Progenitor cell of endocrine pancreas (in vitro differentiated cells): ENCODE measurements around the gene MRPL27. TPM values are rescaled to one million over a fixed set of nuclear protein-coding genes. Genes with fewer than 3 reads are reported as not detected.
"Not testable (repeated sequence)": the region's sequence is repeated elsewhere in the genome, so short reads cannot be mapped to it uniquely, and the experiment has no call there.

Source experiments
- DNase-seq: peaks from one replicate; pipeline ENCODE4 v3.0.0; 2021; ENCODE audit warnings: low spot score; ENCODE audit not compliant: unreplicated experiment
- H3K27ac Mint-ChIP-seq: 2 replicates; pipeline ENCODE4 v1.8.0; 2021; ENCODE audit warnings: mild to moderate bottlenecking, moderate library complexity, mixed read lengths
- H3K27me3 Mint-ChIP-seq: 2 replicates; pipeline ENCODE4 v1.8.0; 2021; ENCODE audit warnings: mixed read lengths
- H3K36me3 Mint-ChIP-seq: 2 replicates; pipeline ENCODE4 v1.8.0; 2022; ENCODE audit warnings: mixed read lengths; ENCODE audit not compliant: insufficient read depth
- H3K4me1 Mint-ChIP-seq: 2 replicates; pipeline ENCODE4 v1.8.0; 2021; ENCODE audit warnings: low read depth, mixed read lengths
- H3K4me3 Mint-ChIP-seq: 2 replicates; pipeline ENCODE4 v1.8.0; 2021; ENCODE audit warnings: low read depth, mild to moderate bottlenecking, moderate library complexity, mixed read lengths
- H3K9me3 Mint-ChIP-seq: 2 replicates; pipeline ENCODE4 v1.8.0; 2021; ENCODE audit warnings: low read depth, mixed read lengths
- total RNA-seq: library from RNA; stranded (reverse); gene quantifications from 2 replicates; pipeline ENCODE4 v1.2.1, GENCODE V29; 2021
- TF ChIP-seq, protein P1 (sequence below): fragments of 200-600 bp; sonication (generic); IDR thresholded peaks from one replicate; pipeline ENCODE4 v1.5.0; 2021; ENCODE audit warnings: antibody characterized with exemption, mild to moderate bottlenecking; ENCODE audit not compliant: unreplicated experiment

Gene MRPL27
- total RNA-seq, 1 donor from 2014 or later, result 59.6 TPM

DNA sequence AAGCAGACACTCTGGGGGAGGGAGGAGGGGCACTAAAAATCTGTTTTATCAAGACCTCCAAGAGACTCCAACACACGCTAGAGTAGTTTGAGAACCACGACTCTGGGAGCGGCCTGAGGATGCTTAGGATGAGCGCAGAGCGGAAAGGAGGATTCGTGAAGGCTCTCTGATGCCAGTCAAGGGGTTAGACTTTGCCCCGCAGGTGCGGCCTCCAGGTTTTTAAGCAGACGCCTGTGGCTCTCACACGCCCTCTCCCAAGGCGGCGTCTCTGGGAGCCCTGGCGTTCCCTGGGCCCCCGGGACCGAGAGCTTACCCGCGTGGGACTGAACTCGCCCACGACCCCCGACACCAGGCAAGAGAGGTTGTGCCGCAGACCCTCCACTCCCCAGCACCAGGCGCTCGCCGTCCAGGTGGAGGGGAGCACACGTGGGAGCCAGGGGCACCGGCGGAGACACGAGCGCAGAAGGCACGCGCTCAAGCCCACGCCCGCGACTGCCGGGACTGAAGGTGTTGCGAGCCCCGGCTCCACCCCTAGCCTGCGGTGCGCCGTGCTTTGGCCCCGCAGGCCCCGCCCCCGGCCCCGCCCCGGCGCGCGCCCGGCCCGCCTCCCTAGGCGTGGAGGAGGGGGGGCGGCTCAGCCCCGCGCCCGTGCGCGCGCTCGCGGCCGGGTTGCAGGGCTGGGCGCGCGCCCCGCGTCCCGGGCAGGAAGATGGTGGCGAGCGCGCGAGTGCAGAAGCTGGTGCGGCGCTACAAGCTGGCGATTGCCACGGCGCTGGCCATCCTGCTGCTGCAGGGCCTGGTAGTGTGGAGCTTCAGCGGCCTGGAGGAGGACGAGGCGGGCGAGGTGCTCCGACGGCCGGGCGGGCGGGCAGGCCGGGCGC, 27.3 kb downstream of the MRPL27 start, which contains the start of gene XYLT2:
TSS of gene XYLT2 (plus strand) at position 695 of the 881 bp plus-strand sequence. CDS start at position 710, 15 bp downstream.
- H3K9me3 Mint-ChIP-seq, result no peaks in the 10 kb centered on the region
- peaks cover 14% of the 10 kb centered on the region for H3K27me3 Mint-ChIP-seq
- peak within 1 kb of the TSS; percentile 93 for H3K27ac Mint-ChIP-seq
- peak; percentile 79 for DNase-seq
- H3K36me3 Mint-ChIP-seq, result no peaks in the 10 kb centered on the region
- TF ChIP-seq, protein P1, sequence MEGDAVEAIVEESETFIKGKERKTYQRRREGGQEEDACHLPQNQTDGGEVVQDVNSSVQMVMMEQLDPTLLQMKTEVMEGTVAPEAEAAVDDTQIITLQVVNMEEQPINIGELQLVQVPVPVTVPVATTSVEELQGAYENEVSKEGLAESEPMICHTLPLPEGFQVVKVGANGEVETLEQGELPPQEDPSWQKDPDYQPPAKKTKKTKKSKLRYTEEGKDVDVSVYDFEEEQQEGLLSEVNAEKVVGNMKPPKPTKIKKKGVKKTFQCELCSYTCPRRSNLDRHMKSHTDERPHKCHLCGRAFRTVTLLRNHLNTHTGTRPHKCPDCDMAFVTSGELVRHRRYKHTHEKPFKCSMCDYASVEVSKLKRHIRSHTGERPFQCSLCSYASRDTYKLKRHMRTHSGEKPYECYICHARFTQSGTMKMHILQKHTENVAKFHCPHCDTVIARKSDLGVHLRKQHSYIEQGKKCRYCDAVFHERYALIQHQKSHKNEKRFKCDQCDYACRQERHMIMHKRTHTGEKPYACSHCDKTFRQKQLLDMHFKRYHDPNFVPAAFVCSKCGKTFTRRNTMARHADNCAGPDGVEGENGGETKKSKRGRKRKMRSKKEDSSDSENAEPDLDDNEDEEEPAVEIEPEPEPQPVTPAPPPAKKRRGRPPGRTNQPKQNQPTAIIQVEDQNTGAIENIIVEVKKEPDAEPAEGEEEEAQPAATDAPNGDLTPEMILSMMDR, result no peak
- peak within 1 kb of the TSS; percentile 90 for H3K4me3 Mint-ChIP-seq
- H3K4me1 Mint-ChIP-seq, result peaks cover 10% of the 10 kb centered on the region

DNA sequence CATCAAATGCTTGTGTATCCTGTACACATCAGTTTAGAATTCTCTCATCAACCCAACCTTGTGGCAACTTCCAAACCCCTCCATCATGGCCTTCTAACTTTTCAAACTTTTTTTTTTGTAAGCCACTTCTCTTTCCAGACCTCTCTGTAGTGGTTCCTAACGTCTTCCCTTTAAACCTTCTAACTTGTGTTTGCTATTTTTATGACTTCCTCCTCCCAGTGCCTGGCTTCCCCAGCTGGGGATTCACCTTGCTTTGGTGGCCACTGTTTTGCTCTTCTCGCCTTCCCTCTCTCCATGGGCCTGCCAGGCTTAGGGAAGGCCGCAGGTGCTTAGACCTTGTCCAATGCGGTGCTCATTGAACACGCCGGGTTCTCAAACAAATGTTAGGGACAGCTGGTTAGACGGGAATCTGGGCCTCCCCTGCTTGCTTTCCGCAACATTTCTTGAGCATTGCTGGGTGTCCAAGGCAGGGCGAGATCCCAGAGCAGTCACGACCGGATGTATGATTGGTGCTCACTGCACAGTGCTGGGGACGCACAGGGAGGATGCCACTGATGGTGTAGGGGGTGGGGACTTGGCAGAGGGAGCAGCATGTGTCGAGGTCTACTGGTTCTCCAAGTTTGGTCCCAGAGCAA, 28.1 kb downstream of the MRPL27 start:
- no peaks in the 10 kb centered on the region for H3K9me3 Mint-ChIP-seq
- no peak for DNase-seq
- H3K27ac Mint-ChIP-seq, result no peak overlapping the region

DNA sequence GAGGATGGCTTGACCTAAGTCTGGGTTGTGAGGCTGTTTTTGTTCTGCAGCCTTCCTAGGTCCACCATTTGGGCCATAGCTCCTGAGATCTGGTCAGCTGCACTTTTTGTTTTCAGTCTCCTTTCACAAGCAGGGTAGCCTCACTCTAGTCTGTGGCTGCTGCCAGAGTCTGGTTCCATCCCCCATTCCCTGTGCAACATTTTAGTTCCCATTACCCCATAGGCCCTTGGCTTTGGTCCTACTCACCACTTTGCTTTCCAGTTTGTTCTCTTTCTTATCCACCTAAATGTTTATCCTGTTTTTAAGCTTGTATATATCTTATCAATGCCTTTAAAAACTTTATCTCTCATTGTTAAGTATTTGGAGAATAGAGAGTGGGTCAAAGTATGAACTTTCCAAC, 33.6 kb downstream of the MRPL27 start:
- Mint-ChIP-seq H3K36me3 (peaks cover 1% of the 10 kb centered on the region), H3K27me3 (peaks cover 5% of the 10 kb centered on the region), H3K4me1 (no peaks in the 10 kb centered on the region), H3K4me3 (no peak overlapping the region), H3K9me3 (peaks cover 11% of the 10 kb centered on the region), H3K27ac (no peak overlapping the region)
- DNase-seq, result no peak
- TF ChIP-seq, protein P1, result no peak

More for the DNA sequence above, 28.1 kb downstream of the MRPL27 start:
- TF ChIP-seq, protein P1, result no peak
- Mint-ChIP-seq H3K4me3 (peak overlapping the region; percentile 74), H3K36me3 (no peaks in the 10 kb centered on the region), H3K4me1 (peaks cover 10% of the 10 kb centered on the region), H3K27me3 (peaks cover 14% of the 10 kb centered on the region)

DNA sequence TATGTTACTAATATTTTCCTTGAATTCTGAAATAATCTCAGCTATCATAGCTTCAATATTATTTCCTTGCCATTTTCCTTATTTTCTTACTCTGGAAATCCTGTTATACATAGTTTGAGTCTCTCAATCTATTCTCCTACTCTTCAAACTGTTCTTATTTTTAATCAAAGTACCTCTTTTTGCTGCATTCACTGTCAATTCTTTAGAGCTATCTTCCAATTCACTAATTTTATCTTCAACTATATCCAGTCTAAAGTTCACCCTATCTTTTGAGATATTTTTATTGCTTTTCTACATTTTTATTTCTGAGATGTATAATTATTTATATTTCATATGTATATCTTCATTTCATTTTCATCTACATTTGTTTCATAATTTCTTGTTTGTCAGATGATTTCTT, 34.3 kb downstream of the MRPL27 start:
- Mint-ChIP-seq H3K4me3 (no peak overlapping the region), H3K36me3 (peaks cover 1% of the 10 kb centered on the region), H3K9me3 (peaks cover 11% of the 10 kb centered on the region), H3K27ac (no peak overlapping the region), H3K27me3 (peaks cover 4% of the 10 kb centered on the region), H3K4me1 (no peaks in the 10 kb centered on the region)
- TF ChIP-seq, protein P1, result no peak
- no peak for DNase-seq

DNA sequence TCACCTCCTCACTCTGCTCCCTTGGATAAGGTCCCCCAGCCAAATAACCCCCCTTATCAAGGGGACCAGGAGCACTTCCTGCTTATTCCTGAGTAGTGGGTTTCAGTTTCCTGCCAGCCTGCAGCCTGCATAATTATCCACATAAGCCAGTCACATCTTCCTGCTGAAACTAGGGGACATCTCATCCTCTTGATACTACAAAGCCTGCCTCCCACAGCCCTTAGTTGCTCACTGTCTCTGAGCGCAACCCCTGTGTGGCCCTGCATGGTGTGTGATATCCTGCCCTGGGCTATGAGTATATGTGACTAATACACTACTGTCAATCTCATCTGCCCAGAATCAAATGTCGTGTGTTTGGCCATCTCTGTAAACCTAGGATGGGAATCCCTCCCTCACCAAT, 35.0 kb downstream of the MRPL27 start:
- H3K4me1 Mint-ChIP-seq, result no peaks in the 10 kb centered on the region
- H3K36me3 Mint-ChIP-seq, result peaks cover 1% of the 10 kb centered on the region
- DNase-seq, result no peak
- peaks cover 11% of the 10 kb centered on the region for H3K9me3 Mint-ChIP-seq
- no peak overlapping the region for H3K27ac Mint-ChIP-seq
- H3K27me3 Mint-ChIP-seq, result peaks cover 2% of the 10 kb centered on the region
- TF ChIP-seq, protein P1, result no peak
- H3K4me3 Mint-ChIP-seq, result no peak overlapping the region

DNA sequence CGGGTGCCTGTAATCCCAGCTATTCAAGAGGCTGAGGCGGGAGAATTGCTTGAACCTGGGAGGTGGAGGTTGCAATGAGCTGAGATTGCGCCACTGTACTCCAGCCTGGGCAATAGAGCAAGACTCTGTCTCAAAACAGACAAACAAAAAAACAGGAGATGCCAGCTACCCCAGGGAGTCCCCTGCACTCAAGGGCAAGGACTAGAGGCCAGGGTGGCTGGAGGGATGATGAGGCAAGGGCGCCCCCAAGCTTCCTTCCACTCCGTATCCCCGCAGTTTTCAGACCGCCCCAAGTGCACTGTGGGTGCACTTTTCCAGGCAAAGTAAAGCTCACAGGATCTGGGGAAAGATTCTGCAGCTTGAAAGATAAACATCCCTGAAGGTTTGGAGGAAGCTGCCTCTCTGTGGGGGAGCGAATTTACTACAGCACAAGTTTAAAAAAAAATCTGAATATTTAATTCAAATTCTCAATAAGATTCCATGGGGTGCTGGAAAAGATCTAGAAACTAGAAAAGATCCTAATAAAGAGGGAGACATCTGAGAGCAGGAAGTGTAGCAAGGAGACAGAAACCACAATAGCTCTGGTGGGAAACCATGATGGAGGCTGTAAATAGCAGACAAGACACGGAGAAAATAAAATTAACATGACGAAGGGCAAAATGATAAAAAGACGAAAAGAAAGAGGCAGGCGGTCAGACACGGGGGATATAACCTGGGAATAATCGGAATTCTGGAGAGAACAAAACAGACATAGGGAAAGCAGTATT, 39.5 kb downstream of the MRPL27 start:
- not testable (repeated sequence) for DNase-seq, H3K4me1 Mint-ChIP-seq, H3K4me3 Mint-ChIP-seq, H3K9me3 Mint-ChIP-seq, H3K27ac Mint-ChIP-seq, H3K36me3 Mint-ChIP-seq
- H3K27me3 Mint-ChIP-seq, result peaks cover 17% of the 10 kb centered on the region
